K562 (cell line): Measurements from ENCODE around the gene WNK2. TPM values are rescaled to one million over a fixed set of nuclear protein-coding genes. Genes with fewer than 3 reads are reported as not detected.

Experiments used
- ATAC-seq: fragments of 200-7000 bp; cut with Tn5 transposase; 3 replicates; pipeline ENCODE4 v1.9.1; 2020; ENCODE audit warnings: moderate library complexity
- BruUV-seq: library from RNA; stranded (reverse); fragments of 400-500 nt; replicated peaks from 2 replicates; lab custom pipeline; 2021; lab: Mats Ljungman, UMichigan
- CTCF ChIA-PET: fragments of 300-600 bp; formaldehyde crosslinking; extraction: SDS; loops from one replicate; lab custom pipeline; 2021; ENCODE audit warnings: low intra/inter-chr PET ratio; lab: Yijun Ruan, JAX
- POLR2A ChIA-PET: fragments of 300-600, 350-650 bp; sonication (Branson Sonifier 250); formaldehyde crosslinking; extraction: SDS; loops from one replicate; lab custom pipeline; 2021; ENCODE audit warnings: antibody characterized with exemption, inconsistent platforms; lab: Yijun Ruan, JAX
- DNase-seq, 4 experiments: peaks; one replicate each; pipeline versions ENCODE4 v3.0.0 to v3.0.0-alpha.2; 2011 to 2018; ENCODE audit warnings: low spot score in 3 of 4, mixed read lengths in 3 of 4; ENCODE audit errors: extremely low read depth in 1 of 4
- FAIRE-seq: peaks from 2 replicates; lab custom pipeline; 2011; peaks lifted over from hg19 to GRCh38; lab: Jason Lieb, UNC
- H2AFZ ChIP-seq: 2 replicates; pipeline ENCODE4 v1.6.0; 2011; ENCODE audit warnings: low read depth, low read length, control low read depth, inconsistent platforms
- H3K27ac ChIP-seq: fragments of 200-600 bp; 3 replicates; pipeline ENCODE4 v1.8.0; 2011; ENCODE audit warnings: low read depth, mild to moderate bottlenecking, control low read depth, inconsistent platforms, low read length, moderate library complexity, mixed read lengths; ENCODE audit errors: extremely low read depth
- H3K27me3 ChIP-seq, 2 experiments: fragments of 300-600 bp in 1 of 2; 2 replicates in 1 of 2; 3 replicates in 1 of 2; pipeline versions ENCODE4 v1.6.0 to v1.8.0; 2011; ENCODE audit warnings: inconsistent platforms in 2 of 2, low read length in 2 of 2, mild to moderate bottlenecking in 1 of 2, mixed read lengths in 1 of 2, moderate library complexity in 1 of 2; ENCODE audit not compliant: control insufficient read depth in 2 of 2, insufficient read depth in 2 of 2
- H3K36me3 ChIP-seq: fragments of 300-600 bp; 3 replicates; pipeline ENCODE4 v1.8.0; 2011; ENCODE audit warnings: mild to moderate bottlenecking, low read length, inconsistent platforms; ENCODE audit not compliant: control insufficient read depth, insufficient read depth
- H3K4me1 ChIP-seq, 2 experiments: fragments of 200-600 bp in 1 of 2; replicated peaks in 1 of 2; 2 replicates in 1 of 2; 3 replicates in 1 of 2; pipeline versions ENCODE4 v1.5.1 to v1.8.0; 2011; ENCODE audit warnings: inconsistent platforms in 2 of 2, low read length in 2 of 2, mild to moderate bottlenecking in 1 of 2, mixed read lengths in 1 of 2, moderate library complexity in 1 of 2; ENCODE audit not compliant: control insufficient read depth in 2 of 2, insufficient read depth in 2 of 2
- H3K4me2 ChIP-seq: 2 replicates; pipeline ENCODE4 v1.6.1; 2011; ENCODE audit warnings: low read length, control low read depth, inconsistent platforms, mixed read lengths; ENCODE audit not compliant: insufficient read depth
- H3K4me3 ChIP-seq: fragments of 200-600 bp; sonication (generic), shearing (Covaris generic); 2 replicates; pipeline ENCODE4 v1.5.1; 2016; ENCODE audit warnings: control low read depth, inconsistent platforms
- H3K79me2 ChIP-seq: fragments of 200-600 bp; 3 replicates; pipeline ENCODE4 v1.8.0; 2011; ENCODE audit warnings: low read length, inconsistent platforms; ENCODE audit not compliant: control insufficient read depth, insufficient read depth
- H3K9ac ChIP-seq, 2 experiments: 2 replicates each; pipeline versions ENCODE4 v1.6.0 to v1.6.1; 2011; ENCODE audit warnings: low read depth in 2 of 2, low read length in 2 of 2, control low read depth in 1 of 2, inconsistent platforms in 1 of 2, mild to moderate bottlenecking in 1 of 2, mixed read lengths in 1 of 2; ENCODE audit not compliant: insufficient read depth in 1 of 2
- H3K9me1 ChIP-seq: one replicate; pipeline ENCODE4 v1.6.0; 2011; ENCODE audit warnings: inconsistent platforms, mild to moderate bottlenecking, low read length, moderate library complexity; ENCODE audit not compliant: control insufficient read depth, insufficient read depth
- H3K9me3 ChIP-seq: replicated peaks from 2 replicates; pipeline ENCODE4 v1.5.1; 2011; ENCODE audit warnings: low read depth, low read length, inconsistent platforms; ENCODE audit not compliant: control insufficient read depth, insufficient read depth
- H4K20me1 ChIP-seq: replicated peaks from 2 replicates; pipeline ENCODE4 v1.6.1; 2011; ENCODE audit warnings: low read length, inconsistent platforms, mixed read lengths; ENCODE audit not compliant: control insufficient read depth, insufficient read depth
- CREB3L1 ChIP-seq: fragments of 450-650 bp; IDR thresholded peaks from 2 replicates; pipeline ENCODE4 v1.6.1; 2014; ENCODE audit warnings: low read depth, mild to moderate bottlenecking, moderate library complexity, borderline replicate concordance
- HOXB6 ChIP-seq: fragments of 250-450 bp; sonication (Bioruptor Pico); IDR thresholded peaks from 2 replicates; pipeline ENCODE4 v1.5.1; 2022; ENCODE audit warnings: mild to moderate bottlenecking, borderline replicate concordance
- JUNB ChIP-seq: fragments of 450-650 bp; formaldehyde crosslinking; conservative IDR thresholded peaks from 2 replicates; pipeline ENCODE4 v1.4.0; 2020; ENCODE audit warnings: mild to moderate bottlenecking
- KLF16 ChIP-seq: IDR thresholded peaks from 2 replicates; pipeline ENCODE4 v1.6.1; 2016; ENCODE audit warnings: antibody characterized with exemption
- MAFF ChIP-seq: IDR thresholded peaks from 2 replicates; pipeline ENCODE4 v1.6.1; 2012; ENCODE audit warnings: low read length, improper control_type of control experiment
- PCBP1 ChIP-seq: fragments of 200-400 bp; formaldehyde crosslinking; IDR thresholded peaks from 2 replicates; pipeline ENCODE4 v1.6.1; 2018; ENCODE audit warnings: mild to moderate bottlenecking, low read depth, low read length; ENCODE audit not compliant: poor library complexity, severe bottlenecking
- ZNF584 ChIP-seq: fragments of 200-800 bp; sonication (Bioruptor generic); IDR thresholded peaks from 2 replicates; pipeline ENCODE4 v1.6.1; 2016; ENCODE audit warnings: low read depth, mild to moderate bottlenecking, missing genetic modification characterization, missing compliant biosample characterization
- ZNF655 ChIP-seq: fragments of 250-450 bp; sonication (Bioruptor Pico); IDR thresholded peaks from 2 replicates; pipeline ENCODE4 v1.5.0; 2021
- WGBS: fragments of 100-300 bp; shearing (Covaris generic); methylation state at CpG from one replicate; pipeline ENCODE4 v1.1.6; 2016; ENCODE audit warnings: low coverage, mixed read lengths; ENCODE audit not compliant: insufficient coverage; ENCODE audit errors: missing lambda C conversion rate; 5-methylcytosine and 5-hydroxymethylcytosine counted together
- in situ Hi-C: fragments of 300-500 bp; cut with MboI; formaldehyde crosslinking; loops from 4 replicates; pipeline ENCODE4 v1.15.0; 2018; ENCODE audit warnings: inconsistent platforms, mixed read lengths
- intact Hi-C: fragments of 100-400 bp; cut with micrococcal nuclease; formaldehyde crosslinking; loops from 2 replicates; pipeline ENCODE4 v1.14.2; 2022
- polyA plus RNA-seq, 8 experiments: library from polyadenylated mRNA; depleted of rRNA in 4 of 8; stranded (reverse) in 5 of 8; unstranded in 3 of 8; fragments of >200 nt; fragmentation: Nextera tagmentation in 2 of 8; fragmentation: Illumina TruSeq in 1 of 8; extraction: Ambion mirVana in 2 of 8; extraction: Trizol in 1 of 8; gene quantifications; 2 replicates each; pipeline versions ENCODE4 v1.2.1 to v1.2.3, GENCODE V29; 2011 to 2014; ENCODE audit warnings: inconsistent platforms in 1 of 8, missing spikeins in 1 of 8
- total RNA-seq, 7 experiments: library from RNA; depleted of rRNA in 6 of 7; stranded (reverse); fragments of >200 nt in 6 of 7; fragmentation: Illumina TruSeq in 2 of 7; extraction: Trizol in 2 of 7; gene quantifications; 2 replicates each; pipeline versions ENCODE4 v1.2.1 to v1.2.3, GENCODE V29; 2011 to 2021; ENCODE audit warnings: low replicate concordance in 1 of 7

The WNK2 gene
- total and polyA plus RNA-seq, 9 of the 15 experiments (the other 6 are each of a cell fraction or from before 2014, with no cell fraction given), result 0.36 to 3.3 (median 0.64) TPM; not detected in 2

GRCh38 chr9:93141771-93142483 is 42.0 kb upstream of the WNK2 start:
- 15% methylated on average over 7 of the region's 8 CpGs for WGBS
- ATAC-seq (no peak), DNase-seq (no peak)
- H3K27me3 ChIP-seq, result peaks cover 0 to 26% of the 10 kb centered on the region in 2 experiments; a peak in 3 of 5 replicates
- no peak overlapping the region for H3K27ac ChIP-seq
- no TSS peak for BruUV-seq
- POLR2A ChIA-PET, result no interaction called here
- no peak overlapping the region for H3K4me3 ChIP-seq
- no peak for TF ChIP-seq ZNF655 (CRISPR knock-in tag)
- TF ChIP-seq MAFF, result no peak
- TF ChIP-seq KLF16, result no peak
- no peak for TF ChIP-seq HOXB6 (CRISPR knock-in tag)
- no peak for TF ChIP-seq CREB3L1
- TF ChIP-seq JUNB (CRISPR knock-in tag), result no peak
- TF ChIP-seq ZNF584 (CRISPR knock-in tag), result no peak
- no peak for TF ChIP-seq PCBP1
- TF ChIP-seq, all 486 proteins: peak for 0
- no peaks in the 10 kb centered on the region for H3K36me3 ChIP-seq
- no peaks in the 10 kb centered on the region for H3K9me3 ChIP-seq
- no peak overlapping the region for H2AFZ ChIP-seq
- CTCF ChIA-PET, result no interaction called here
- H4K20me1 ChIP-seq, result no peaks in the 10 kb centered on the region
- H3K9me1 ChIP-seq, result no peaks in the 10 kb centered on the region
- in situ Hi-C loops, result no loop called here
- H3K4me1 ChIP-seq, result peaks cover 0 to 15% of the 10 kb centered on the region in 2 experiments; a peak in 2 of 5 replicates
- no peak overlapping the region for H3K4me2 ChIP-seq
- H3K79me2 ChIP-seq, result no peaks in the 10 kb centered on the region
- intact Hi-C loops, result no loop called here
- H3K9ac ChIP-seq, result peak overlapping the region in 1 of 2 experiments; percentile 43; a peak in 2 of 4 replicates
- no peak for FAIRE-seq
